ENCODE data around the gene CHRNE. TPM values are rescaled to one million over a fixed set of nuclear protein-coding genes. Genes with fewer than 3 reads are reported as not detected.
A peak's percentile ranks its signal among the peaks of the same experiment; 100 is the strongest.

The CHRNE gene
- total and polyA plus RNA-seq, 2 of the 13 experiments (the other 11 are each of a cell fraction or from before 2014, with no cell fraction given) = 0.53 to 0.59 TPM

DNA sequence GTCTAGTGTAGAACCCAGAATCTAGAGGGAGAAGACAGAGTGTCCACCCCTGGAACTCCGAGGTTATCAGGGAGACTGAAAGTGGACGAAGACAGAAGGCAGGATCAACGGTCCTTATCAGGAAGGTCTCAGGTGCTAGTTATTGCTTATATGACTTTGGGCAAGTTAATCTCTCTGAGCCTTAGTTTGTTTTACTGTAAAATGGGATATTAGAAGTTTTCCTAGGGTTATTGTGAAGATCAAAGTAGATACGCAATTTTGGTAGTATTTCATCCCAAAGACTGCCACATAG, 38.4 kb upstream of the CHRNE start:
- in situ Hi-C loops (cut with HindIII; ENCODE audit: extremely low pct_ligation_motif_present, low pct_unique_long_range_greater_than_20kb) = no loop called here
- peaks cover 58% of the 10 kb centered on the region for H3K79me2 ChIP-seq (ENCODE audit: insufficient read depth, low read length)
- H3K4me2 ChIP-seq (ENCODE audit: low read depth, low read length) = peak overlapping the region; percentile 98
- peaks cover 15 to 44% of the 10 kb centered on the region in 2 experiments for H3K36me3 ChIP-seq (replicated peaks in 1 of 2; ENCODE audit: control insufficient read depth in 1 of 2, insufficient read depth in 2 of 2, low read length in 2 of 2)
- peaks cover 43% of the 10 kb centered on the region for H3K4me1 ChIP-seq (ENCODE audit: insufficient read depth, low read length)
- H4K20me1 ChIP-seq (ENCODE audit: insufficient read depth, low read length) = peaks cover 19% of the 10 kb centered on the region
- no peaks in the 10 kb centered on the region for H3K9me3 ChIP-seq (ENCODE audit: low read length)
- no TSS peak for BruUV-seq (replicated peaks)
- intact Hi-C loops (cut with micrococcal nuclease; ENCODE audit: unreplicated experiment) = no loop called here
- CTCF ChIA-PET (ENCODE audit: low intra/inter-chr PET ratio, low total read pairs) = interaction anchor here (0.9 kb wide), 1 partner anchor 33 kb away, joined by 3 read pairs; no protein-coding TSS in a partner anchor
- peak overlapping the region; percentile 91 to 97 (median 93) for H3K4me3 ChIP-seq (replicated peaks in 1 of 3; ENCODE audit: insufficient read depth in 1 of 3, low read depth in 2 of 3, low read length in 3 of 3)
- no peak overlapping the region for H2AFZ ChIP-seq (ENCODE audit: low read length)
- H3K9ac ChIP-seq (ENCODE audit: insufficient read depth, low read depth, low read length) = peak overlapping the region; percentile 95
- TF ChIP-seq ZNF431 (CRISPR knock-in tag; IDR thresholded peaks at IDR 0.05; ENCODE audit: borderline replicate concordance, low read depth) = 0 out of 2 replicates have a peak, but pooled peaks have one; percentile 58
- TF ChIP-seq TCF12 (IDR thresholded peaks at IDR 0.05) = no peak
- TF ChIP-seq TCF12 (CRISPR knock-in tag; IDR thresholded peaks at IDR 0.05) = no peak
- POLR2A ChIA-PET = interaction anchor here (3.2 to 3.9 kb wide), 3 partner anchors 8 to 32 kb away, joined by 58 to 201 read pairs (median 101); partner anchors contain the start of genes ENO3, PFN1 and SPAG7
- FAIRE-seq = no peak
- no peak for DNase-seq (ENCODE audit: low spot score)
- 29% methylated on average over 4 of the region's 4 CpGs for WGBS (ENCODE audit: low lambda C conversion rate)
- ATAC-seq = no peak
- peak overlapping the region; percentile 96 for H3K27ac ChIP-seq (ENCODE audit: extremely low read length, insufficient read depth, low read length)
- H3K27me3 ChIP-seq (ENCODE audit: control insufficient read depth in 1 of 2, insufficient read depth in 2 of 2, low read length in 2 of 2) = no peaks in the 10 kb centered on the region; a peak in 1 of 5 replicates

DNA sequence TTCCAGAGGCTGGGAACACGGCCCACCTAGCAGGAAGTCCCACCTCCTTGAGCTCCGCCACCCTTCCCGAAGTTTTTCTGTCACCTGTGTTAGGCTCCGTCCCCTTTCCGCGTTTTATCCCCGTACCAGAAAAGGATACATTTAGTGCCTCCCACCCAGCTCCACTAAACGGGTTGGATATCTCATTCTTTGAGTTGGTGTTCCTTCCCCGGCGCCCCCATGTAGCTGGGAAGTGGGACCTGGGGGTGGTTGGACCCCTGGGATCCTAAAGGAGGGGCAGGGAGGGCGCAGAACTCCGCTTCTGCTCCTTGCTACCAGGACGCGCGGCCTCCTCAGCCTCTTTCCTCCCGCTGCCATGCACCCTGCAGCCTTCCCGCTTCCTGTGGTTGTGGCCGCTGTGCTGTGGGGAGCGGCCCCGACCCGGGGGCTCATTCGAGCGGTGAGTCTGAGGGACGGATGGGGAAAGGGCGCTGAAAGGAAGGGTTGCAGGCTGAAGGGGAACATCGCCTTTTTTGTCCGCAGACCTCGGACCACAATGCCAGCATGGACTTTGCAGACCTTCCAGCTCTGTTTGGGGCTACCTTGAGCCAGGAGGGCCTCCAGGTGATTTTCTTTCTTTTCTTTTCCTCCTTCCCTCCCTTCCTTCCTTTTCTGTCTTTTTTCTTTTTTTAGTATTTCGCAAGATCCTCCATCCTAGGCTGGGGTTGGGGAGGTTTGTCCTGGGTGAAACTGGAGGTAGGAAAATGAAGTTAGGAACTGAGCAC, 37.8 kb upstream of the CHRNE start:
- BruUV-seq (replicated peaks) = TSS peak; percentile 84
- Histone ChIP-seq H2AFZ (ENCODE audit: low read length) (no peak overlapping the region), H3K27me3 (ENCODE audit: control insufficient read depth in 1 of 2, insufficient read depth in 2 of 2, low read length in 2 of 2) (no peaks in the 10 kb centered on the region; a peak in 1 of 5 replicates), H3K4me3 (replicated peaks in 1 of 3; ENCODE audit: insufficient read depth in 1 of 3, low read depth in 2 of 3, low read length in 3 of 3) (peak overlapping the region; percentile 91 to 97 (median 93)), H4K20me1 (ENCODE audit: insufficient read depth, low read length) (peaks cover 14% of the 10 kb centered on the region; the same call in 1 of the 2 replicates), H3K4me1 (ENCODE audit: insufficient read depth, low read length) (peaks cover 37% of the 10 kb centered on the region), H3K9me3 (ENCODE audit: low read length) (no peaks in the 10 kb centered on the region), H3K36me3 (replicated peaks in 1 of 2; ENCODE audit: control insufficient read depth in 1 of 2, insufficient read depth in 2 of 2, low read length in 2 of 2) (peaks cover 11 to 40% of the 10 kb centered on the region in 2 experiments), H3K27ac (ENCODE audit: extremely low read length, insufficient read depth, low read length) (peak overlapping the region; percentile 96), H3K4me2 (ENCODE audit: low read depth, low read length) (peak overlapping the region; percentile 98), H3K79me2 (ENCODE audit: insufficient read depth, low read length) (peaks cover 53% of the 10 kb centered on the region), H3K9ac (ENCODE audit: insufficient read depth, low read depth, low read length) (peak overlapping the region; percentile 95)
- 2% methylated on average over 21 of the region's 29 CpGs for WGBS (ENCODE audit: low lambda C conversion rate)
- DNase-seq (ENCODE audit: low spot score) (peak; percentile 89), FAIRE-seq (no peak), ATAC-seq (peak; percentile 78)
- in situ Hi-C loops (cut with HindIII; ENCODE audit: extremely low pct_ligation_motif_present, low pct_unique_long_range_greater_than_20kb) (no loop called here), intact Hi-C loops (cut with micrococcal nuclease; ENCODE audit: unreplicated experiment) (no loop called here)
- CTCF ChIA-PET (ENCODE audit: low intra/inter-chr PET ratio, low total read pairs) = interaction anchor here (0.9 kb wide), 1 partner anchor 33 kb away, joined by 3 read pairs; no protein-coding TSS in a partner anchor
- POLR2A ChIA-PET = interaction anchor here (1.0 to 3.9 kb wide), 23 partner anchors 9 to 404 kb away, joined by 3 to 201 read pairs (median 6); partner anchors contain the start of genes ARRB2, CAMTA2, ENO3 and INCA1
- TF ChIP-seq HOXA5 (CRISPR knock-in tag; IDR thresholded peaks at IDR 0.05) = no peak
- no peak for TF ChIP-seq ZSCAN12 (CRISPR knock-in tag; IDR thresholded peaks at IDR 0.05)
- TF ChIP-seq, protein P1, sequence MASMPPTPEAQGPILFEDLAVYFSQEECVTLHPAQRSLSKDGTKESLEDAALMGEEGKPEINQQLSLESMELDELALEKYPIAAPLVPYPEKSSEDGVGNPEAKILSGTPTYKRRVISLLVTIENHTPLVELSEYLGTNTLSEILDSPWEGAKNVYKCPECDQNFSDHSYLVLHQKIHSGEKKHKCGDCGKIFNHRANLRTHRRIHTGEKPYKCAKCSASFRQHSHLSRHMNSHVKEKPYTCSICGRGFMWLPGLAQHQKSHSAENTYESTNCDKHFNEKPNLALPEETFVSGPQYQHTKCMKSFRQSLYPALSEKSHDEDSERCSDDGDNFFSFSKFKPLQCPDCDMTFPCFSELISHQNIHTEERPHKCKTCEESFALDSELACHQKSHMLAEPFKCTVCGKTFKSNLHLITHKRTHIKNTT (CRISPR knock-in tag; IDR thresholded peaks at IDR 0.05) = no peak
- TF ChIP-seq, protein P2, sequence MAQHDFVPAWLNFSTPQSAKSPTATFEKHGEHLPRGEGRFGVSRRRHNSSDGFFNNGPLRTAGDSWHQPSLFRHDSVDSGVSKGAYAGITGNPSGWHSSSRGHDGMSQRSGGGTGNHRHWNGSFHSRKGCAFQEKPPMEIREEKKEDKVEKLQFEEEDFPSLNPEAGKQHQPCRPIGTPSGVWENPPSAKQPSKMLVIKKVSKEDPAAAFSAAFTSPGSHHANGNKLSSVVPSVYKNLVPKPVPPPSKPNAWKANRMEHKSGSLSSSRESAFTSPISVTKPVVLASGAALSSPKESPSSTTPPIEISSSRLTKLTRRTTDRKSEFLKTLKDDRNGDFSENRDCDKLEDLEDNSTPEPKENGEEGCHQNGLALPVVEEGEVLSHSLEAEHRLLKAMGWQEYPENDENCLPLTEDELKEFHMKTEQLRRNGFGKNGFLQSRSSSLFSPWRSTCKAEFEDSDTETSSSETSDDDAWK (CRISPR knock-in tag; IDR thresholded peaks at IDR 0.05) = no peak
- TF ChIP-seq, protein P3, sequence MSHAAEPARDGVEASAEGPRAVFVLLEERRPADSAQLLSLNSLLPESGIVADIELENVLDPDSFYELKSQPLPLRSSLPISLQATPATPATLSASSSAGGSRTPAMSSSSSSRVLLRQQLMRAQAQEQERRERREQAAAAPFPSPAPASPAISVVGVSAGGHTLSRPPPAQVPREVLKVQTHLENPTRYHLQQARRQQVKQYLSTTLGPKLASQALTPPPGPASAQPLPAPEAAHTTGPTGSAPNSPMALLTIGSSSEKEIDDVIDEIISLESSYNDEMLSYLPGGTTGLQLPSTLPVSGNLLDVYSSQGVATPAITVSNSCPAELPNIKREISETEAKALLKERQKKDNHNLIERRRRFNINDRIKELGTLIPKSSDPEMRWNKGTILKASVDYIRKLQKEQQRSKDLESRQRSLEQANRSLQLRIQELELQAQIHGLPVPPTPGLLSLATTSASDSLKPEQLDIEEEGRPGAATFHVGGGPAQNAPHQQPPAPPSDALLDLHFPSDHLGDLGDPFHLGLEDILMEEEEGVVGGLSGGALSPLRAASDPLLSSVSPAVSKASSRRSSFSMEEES (CRISPR knock-in tag; IDR thresholded peaks at IDR 0.05) = no peak
- TF ChIP-seq ZEB1 (IDR thresholded peaks at IDR 0.05; ENCODE audit: insufficient replicate concordance, low read depth) = peak; percentile 23
- no peak for TF ChIP-seq SNRNP70 (IDR thresholded peaks at IDR 0.05; ENCODE audit: low read depth, low read length)
- no peak for TF ChIP-seq TOE1 (CRISPR knock-in tag; IDR thresholded peaks at IDR 0.05)
